Measurements from ENCODE around the gene BEST4.

Gene BEST4

DNA sequence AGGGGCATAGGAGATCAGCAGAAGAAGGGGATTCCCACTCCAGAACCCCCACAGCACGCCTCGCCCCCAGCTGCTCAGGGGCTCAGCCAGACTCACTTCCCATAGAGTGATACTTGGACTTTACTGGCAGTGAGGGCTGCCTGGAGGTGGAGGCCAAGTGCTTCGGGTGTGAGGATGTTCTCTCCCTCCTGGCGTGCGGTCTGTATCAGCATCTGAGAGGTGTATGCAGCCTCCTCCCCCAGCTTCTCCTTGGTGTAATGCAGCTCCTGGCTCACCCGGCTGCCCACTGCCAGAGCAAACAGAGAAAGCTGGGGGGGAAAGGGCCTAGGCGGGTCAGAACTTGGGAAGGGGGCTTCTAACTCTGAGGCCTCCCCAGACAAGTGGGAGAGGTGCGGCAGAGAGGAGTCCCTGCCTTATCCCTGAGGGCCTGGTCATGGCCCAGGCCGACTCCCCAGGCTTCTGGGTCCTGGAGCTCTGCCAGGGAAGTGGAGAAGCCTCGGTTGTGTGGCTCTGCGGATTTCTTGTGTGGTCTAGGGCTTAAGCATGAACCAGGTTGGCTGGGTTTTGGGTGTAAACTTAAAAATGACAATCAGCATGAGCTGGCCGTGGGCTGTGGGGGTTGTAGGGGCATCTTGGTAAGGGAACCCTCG lies 44.2 kb upstream of the BEST4 start:
- Histone ChIP-seq H3K27me3 (ENCODE audit: insufficient read depth, low read length, poor library complexity) (no peaks in the 10 kb centered on the region), H3K4me1 (ENCODE audit: insufficient read depth, low read length) (peaks cover 7% of the 10 kb centered on the region), H3K9ac (ENCODE audit: low read depth, low read length) (no peak overlapping the region), H3K36me3 (ENCODE audit: insufficient read depth, low read length) (no peaks in the 10 kb centered on the region), H3K9me3 (ENCODE audit: insufficient read depth, low read length, severe bottlenecking) (no peaks in the 10 kb centered on the region), H3K27ac (ENCODE audit: low read length) (no peak overlapping the region), H3K4me2 (ENCODE audit: insufficient read depth, low read length) (no peak overlapping the region), H2AFZ (ENCODE audit: low read depth, low read length) (no peak overlapping the region), H3K4me3 (ENCODE audit: low read depth in 1 of 2, low read length in 2 of 2) (no peak overlapping the region), H3K79me2 (ENCODE audit: insufficient read depth, low read length) (no peaks in the 10 kb centered on the region), H4K20me1 (ENCODE audit: insufficient read depth, low read length) (no peaks in the 10 kb centered on the region)
- DNase-seq, result no peak
- ATAC-seq (ENCODE audit: insufficient read depth, low read depth), result no peak
- no peak for TF ChIP-seq EZH2 (IDR thresholded peaks at IDR 0.05; ENCODE audit: borderline replicate concordance, low read depth, low read length, severe bottlenecking)
- no peak for TF ChIP-seq CTCF (IDR thresholded peaks at IDR 0.05; ENCODE audit: borderline replicate concordance, extremely low read depth, low read length, poor library complexity, severe bottlenecking)

DNA sequence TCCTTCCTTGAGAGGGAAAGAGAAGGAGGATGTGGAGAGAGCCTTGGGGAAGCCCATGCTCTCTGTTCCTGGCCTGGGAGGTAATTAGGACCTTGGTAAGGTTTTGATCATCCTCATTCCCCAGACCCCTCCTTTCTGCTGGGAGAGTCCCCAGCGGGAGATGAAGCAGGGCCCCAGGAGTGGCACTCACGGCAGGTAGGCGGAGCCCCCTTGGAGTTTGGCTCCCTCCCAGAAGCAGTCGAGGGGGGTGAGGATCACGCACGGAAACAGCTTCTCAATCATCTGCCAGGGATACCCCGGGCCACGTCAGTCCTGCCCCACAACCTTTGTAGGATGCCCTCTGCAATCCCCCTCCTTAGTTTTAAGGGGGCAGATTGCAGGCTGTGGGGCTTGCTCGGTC lies 43.5 kb upstream of the BEST4 start:
- Histone ChIP-seq H3K9ac (ENCODE audit: low read depth, low read length) (no peak overlapping the region), H3K27me3 (ENCODE audit: insufficient read depth, low read length, poor library complexity) (no peaks in the 10 kb centered on the region), H3K4me2 (ENCODE audit: insufficient read depth, low read length) (no peak overlapping the region), H3K4me1 (ENCODE audit: insufficient read depth, low read length) (peaks cover 7% of the 10 kb centered on the region), H4K20me1 (ENCODE audit: insufficient read depth, low read length) (no peaks in the 10 kb centered on the region), H3K27ac (ENCODE audit: low read length) (no peak overlapping the region), H3K79me2 (ENCODE audit: insufficient read depth, low read length) (no peaks in the 10 kb centered on the region), H2AFZ (ENCODE audit: low read depth, low read length) (no peak overlapping the region), H3K4me3 (ENCODE audit: low read depth in 1 of 2, low read length in 2 of 2) (no peak overlapping the region), H3K36me3 (ENCODE audit: insufficient read depth, low read length) (no peaks in the 10 kb centered on the region), H3K9me3 (ENCODE audit: insufficient read depth, low read length, severe bottlenecking) (no peaks in the 10 kb centered on the region)
- DNase-seq (no peak), ATAC-seq (ENCODE audit: insufficient read depth, low read depth) (no peak)
- TF ChIP-seq CTCF (IDR thresholded peaks at IDR 0.05; ENCODE audit: borderline replicate concordance, extremely low read depth, low read length, poor library complexity, severe bottlenecking), result no peak
- TF ChIP-seq EZH2 (IDR thresholded peaks at IDR 0.05; ENCODE audit: borderline replicate concordance, low read depth, low read length, severe bottlenecking), result no peak

- no peaks in the 10 kb centered on the region for H3K9me3 ChIP-seq (ENCODE audit: insufficient read depth, low read length, severe bottlenecking)
- no peaks in the 10 kb centered on the region for H3K79me2 ChIP-seq (ENCODE audit: insufficient read depth, low read length)
- H3K4me2 ChIP-seq (ENCODE audit: insufficient read depth, low read length), result no peak overlapping the region
- DNase-seq (no peak), ATAC-seq (ENCODE audit: insufficient read depth, low read depth) (peak; percentile 30; the same call in 1 of the 3 replicates)
- H2AFZ ChIP-seq (ENCODE audit: low read depth, low read length), result no peak overlapping the region
- H3K27me3 ChIP-seq (ENCODE audit: insufficient read depth, low read length, poor library complexity), result no peaks in the 10 kb centered on the region
- H3K4me1 ChIP-seq (ENCODE audit: insufficient read depth, low read length), result peaks cover 3% of the 10 kb centered on the region
- H4K20me1 ChIP-seq (ENCODE audit: insufficient read depth, low read length), result no peaks in the 10 kb centered on the region
- H3K27ac ChIP-seq (ENCODE audit: low read length), result no peak overlapping the region
- no peak for TF ChIP-seq EZH2 (IDR thresholded peaks at IDR 0.05; ENCODE audit: borderline replicate concordance, low read depth, low read length, severe bottlenecking)
- no peak for TF ChIP-seq CTCF (IDR thresholded peaks at IDR 0.05; ENCODE audit: borderline replicate concordance, extremely low read depth, low read length, poor library complexity, severe bottlenecking)
- H3K4me3 ChIP-seq (ENCODE audit: low read depth in 1 of 2, low read length in 2 of 2), result no peak overlapping the region
- H3K36me3 ChIP-seq (ENCODE audit: insufficient read depth, low read length), result no peaks in the 10 kb centered on the region
- H3K9ac ChIP-seq (ENCODE audit: low read depth, low read length), result no peak overlapping the region
Observed at GRCh38 chr1:44830900-44831304, 42.9 kb upstream of the BEST4 start.

All from DND-41 (cell line).